ENCODE results near the gene KRTCAP2. TPM values are rescaled to one million over a fixed set of nuclear protein-coding genes. Genes with fewer than 3 reads are reported as not detected.

KRTCAP2 gene
- total and polyA plus RNA-seq, 8 donors: 91.8 to 238 (median 108) TPM

DNA sequence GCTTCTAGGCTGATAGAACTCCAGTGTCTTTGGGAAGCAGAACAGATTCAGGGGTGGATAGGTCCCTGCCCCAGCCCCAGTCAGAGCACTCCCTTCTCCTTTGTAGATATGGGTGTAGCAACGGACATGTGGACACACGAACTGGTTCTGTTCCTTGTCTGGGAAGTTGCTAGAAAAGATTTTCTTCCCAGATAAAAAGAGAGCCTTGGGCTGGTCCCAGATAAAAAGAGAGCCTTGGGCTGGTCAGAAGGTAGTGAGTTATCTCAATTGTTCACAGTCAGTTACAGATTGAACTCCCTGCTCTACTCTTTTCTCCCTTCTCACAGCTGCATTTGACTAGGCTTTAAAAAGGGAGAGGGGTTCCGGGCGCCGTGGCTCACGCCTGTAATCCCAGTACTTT is 52.9 kb downstream of the KRTCAP2 start:
- 32 to 57% methylated on average over 6 of the region's 6 CpGs for WGBS, 2 donors
- Histone ChIP-seq H3K4me1 (no peaks in the 10 kb centered on the region), H3K4me3 (no peak overlapping the region), H3K27me3 (no peaks in the 10 kb centered on the region), H3K9me3 (no peaks in the 10 kb centered on the region), H3K27ac (no peak overlapping the region), H3K36me3 (no peaks in the 10 kb centered on the region)
- TF ChIP-seq, protein P1, sequence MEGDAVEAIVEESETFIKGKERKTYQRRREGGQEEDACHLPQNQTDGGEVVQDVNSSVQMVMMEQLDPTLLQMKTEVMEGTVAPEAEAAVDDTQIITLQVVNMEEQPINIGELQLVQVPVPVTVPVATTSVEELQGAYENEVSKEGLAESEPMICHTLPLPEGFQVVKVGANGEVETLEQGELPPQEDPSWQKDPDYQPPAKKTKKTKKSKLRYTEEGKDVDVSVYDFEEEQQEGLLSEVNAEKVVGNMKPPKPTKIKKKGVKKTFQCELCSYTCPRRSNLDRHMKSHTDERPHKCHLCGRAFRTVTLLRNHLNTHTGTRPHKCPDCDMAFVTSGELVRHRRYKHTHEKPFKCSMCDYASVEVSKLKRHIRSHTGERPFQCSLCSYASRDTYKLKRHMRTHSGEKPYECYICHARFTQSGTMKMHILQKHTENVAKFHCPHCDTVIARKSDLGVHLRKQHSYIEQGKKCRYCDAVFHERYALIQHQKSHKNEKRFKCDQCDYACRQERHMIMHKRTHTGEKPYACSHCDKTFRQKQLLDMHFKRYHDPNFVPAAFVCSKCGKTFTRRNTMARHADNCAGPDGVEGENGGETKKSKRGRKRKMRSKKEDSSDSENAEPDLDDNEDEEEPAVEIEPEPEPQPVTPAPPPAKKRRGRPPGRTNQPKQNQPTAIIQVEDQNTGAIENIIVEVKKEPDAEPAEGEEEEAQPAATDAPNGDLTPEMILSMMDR (IDR thresholded peaks at IDR 0.05): no peak
- no peak for ATAC-seq
- intact Hi-C loops (cut with DNase I): no loop called here
- FAIRE-seq: no peak
- no peak for DNase-seq

Other genes starting within 250 kb of the KRTCAP2 start
- 10 to 100 TPM; 12.4 to 23.3 (median 16.8) TPM for gene PMVK, start 236.6 kb downstream of the KRTCAP2 start, total RNA-seq
- 10 to 100 TPM; 15.9 to 32.4 TPM for gene PMVK, start 236.6 kb downstream of the KRTCAP2 start, polyA plus RNA-seq
- gene PBXIP1, start 217.2 kb downstream of the KRTCAP2 start, total RNA-seq: 10 to 100 TPM; 15.6 to 53.1 (median 24.9) TPM
- 10 to 100 TPM; 29.5 to 45.4 TPM for gene PBXIP1, start 217.2 kb downstream of the KRTCAP2 start, polyA plus RNA-seq
- 10 to 100 TPM in 3 of 6 donors, 1 to 10 TPM in 3; 8.1 to 18.3 (median 9.9) TPM for gene PYGO2, start 211.5 kb downstream of the KRTCAP2 start, total RNA-seq
- 10 to 100 TPM; 13.3 to 19.5 TPM for gene PYGO2, start 211.5 kb downstream of the KRTCAP2 start, polyA plus RNA-seq
- gene SHC1, start 202.6 kb downstream of the KRTCAP2 start, total RNA-seq: 10 to 100 TPM; 32.3 to 53.4 (median 40.7) TPM
- gene SHC1, start 202.6 kb downstream of the KRTCAP2 start, polyA plus RNA-seq: 10 to 100 TPM; 37.4 to 47.6 TPM
- 10 to 100 TPM in 3 of 6 donors, 1 to 10 TPM in 3; 6.7 to 12.0 (median 10.2) TPM for gene CKS1B, start 198.6 kb downstream of the KRTCAP2 start, total RNA-seq
- 10 to 100 TPM in 1 of 2 donors, 1 to 10 TPM in 1; 6.7 to 19.5 TPM for gene CKS1B, start 198.6 kb downstream of the KRTCAP2 start, polyA plus RNA-seq
- gene FLAD1, start 190.0 kb downstream of the KRTCAP2 start, total RNA-seq: 10 to 100 TPM in 4 of 6 donors, 1 to 10 TPM in 2; 8.3 to 14.1 (median 11.9) TPM
- 10 to 100 TPM; 22.6 to 28.6 TPM for gene FLAD1, start 190.0 kb downstream of the KRTCAP2 start, polyA plus RNA-seq
- under 1 TPM in 1 of 6 donors, not detected in 5; 0.29 TPM for gene LENEP, start 179.7 kb downstream of the KRTCAP2 start, total RNA-seq
- gene LENEP, start 179.7 kb downstream of the KRTCAP2 start, polyA plus RNA-seq: not detected
- 10 to 100 TPM; 24.5 to 38.4 (median 37.2) TPM for gene ZBTB7B, start 170.5 kb downstream of the KRTCAP2 start, total RNA-seq
- gene ZBTB7B, start 170.5 kb downstream of the KRTCAP2 start, polyA plus RNA-seq: 10 to 100 TPM; 19.8 to 31.8 TPM
- under 1 TPM; 0.12 to 0.94 (median 0.22) TPM for gene DCST2, start 139.5 kb downstream of the KRTCAP2 start, total RNA-seq
- 1 to 10 TPM; 3.9 to 5.1 TPM for gene DCST2, start 139.5 kb downstream of the KRTCAP2 start, polyA plus RNA-seq
- gene DCST1, start 139.5 kb downstream of the KRTCAP2 start, total RNA-seq: under 1 TPM in 1 of 6 donors, not detected in 5; 0.14 TPM
- not detected for gene DCST1, start 139.5 kb downstream of the KRTCAP2 start, polyA plus RNA-seq
- gene ADAM15, start 122.0 kb downstream of the KRTCAP2 start, total RNA-seq: 10 to 100 TPM; 23.7 to 37.6 (median 33.2) TPM
- gene ADAM15, start 122.0 kb downstream of the KRTCAP2 start, polyA plus RNA-seq: 100 to 1,000 TPM; 114 to 125 TPM
- gene EFNA4, start 109.6 kb downstream of the KRTCAP2 start, total RNA-seq: 1 to 10 TPM; 2.1 to 5.6 (median 3.1) TPM
- gene EFNA4, start 109.6 kb downstream of the KRTCAP2 start, polyA plus RNA-seq: 1 to 10 TPM; 6.0 to 6.2 TPM
- 1 to 10 TPM in 2 of 6 donors, under 1 TPM in 4; 0.52 to 1.2 (median 0.70) TPM for gene EFNA3, start 94.5 kb downstream of the KRTCAP2 start, total RNA-seq
- gene EFNA3, start 94.5 kb downstream of the KRTCAP2 start, polyA plus RNA-seq: under 1 TPM; 0.72 to 0.99 TPM
- gene EFNA1, start 45.4 kb downstream of the KRTCAP2 start, total RNA-seq: 10 to 100 TPM; 19.5 to 45.9 (median 30.4) TPM
- 10 to 100 TPM; 47.9 to 91.7 TPM for gene EFNA1, start 45.4 kb downstream of the KRTCAP2 start, polyA plus RNA-seq
- gene SLC50A1, start 37.5 kb downstream of the KRTCAP2 start, total RNA-seq: 10 to 100 TPM; 18.7 to 33.3 (median 26.2) TPM
- 10 to 100 TPM; 32.8 to 33.0 TPM for gene SLC50A1, start 37.5 kb downstream of the KRTCAP2 start, polyA plus RNA-seq
- gene DPM3, start 32.8 kb downstream of the KRTCAP2 start, total RNA-seq: 10 to 100 TPM; 39.4 to 46.5 (median 42.3) TPM
- gene DPM3, start 32.8 kb downstream of the KRTCAP2 start, polyA plus RNA-seq: 100 to 1,000 TPM; 211 to 227 TPM
- gene TRIM46, start 545 bp upstream of the KRTCAP2 start, total RNA-seq: under 1 TPM; 0.19 to 0.59 (median 0.33) TPM
- 1 to 10 TPM; 1.2 to 4.1 TPM for gene TRIM46, start 545 bp upstream of the KRTCAP2 start, polyA plus RNA-seq
- gene THBS3, start 34.6 kb upstream of the KRTCAP2 start, total RNA-seq: 10 to 100 TPM in 5 of 6 donors, 1 to 10 TPM in 1; 9.9 to 31.1 (median 14.6) TPM
- 10 to 100 TPM; 69.1 to 78.6 TPM for gene THBS3, start 34.6 kb upstream of the KRTCAP2 start, polyA plus RNA-seq
- 10 to 100 TPM; 10.7 to 18.4 (median 15.7) TPM for gene MTX1, start 35.4 kb upstream of the KRTCAP2 start, total RNA-seq
- 10 to 100 TPM; 34.3 to 36.8 TPM for gene MTX1, start 35.4 kb upstream of the KRTCAP2 start, polyA plus RNA-seq
- 10 to 100 TPM in 2 of 6 donors, 1 to 10 TPM in 4; 6.7 to 14.4 (median 8.5) TPM for gene ENTREP3, start 82.2 kb upstream of the KRTCAP2 start, total RNA-seq
- 10 to 100 TPM in 1 of 2 donors, 1 to 10 TPM in 1; 7.9 to 11.1 TPM for gene ENTREP3, start 82.2 kb upstream of the KRTCAP2 start, polyA plus RNA-seq
- gene SCAMP3, start 89.1 kb upstream of the KRTCAP2 start, total RNA-seq: 10 to 100 TPM; 25.1 to 33.4 (median 28.0) TPM
- 10 to 100 TPM; 27.7 to 55.5 TPM for gene SCAMP3, start 89.1 kb upstream of the KRTCAP2 start, polyA plus RNA-seq
- 10 to 100 TPM; 15.7 to 39.6 (median 18.7) TPM for gene CLK2, start 100.2 kb upstream of the KRTCAP2 start, total RNA-seq
- 10 to 100 TPM; 81.1 to 89.4 TPM for gene CLK2, start 100.2 kb upstream of the KRTCAP2 start, polyA plus RNA-seq
- 1 to 10 TPM in 4 of 6 donors, under 1 TPM in 2; 0.66 to 2.6 (median 1.4) TPM for gene HCN3, start 104.2 kb upstream of the KRTCAP2 start, total RNA-seq
- gene HCN3, start 104.2 kb upstream of the KRTCAP2 start, polyA plus RNA-seq: 10 to 100 TPM in 1 of 2 donors, 1 to 10 TPM in 1; 4.8 to 12.0 TPM
- gene PKLR, start 128.1 kb upstream of the KRTCAP2 start, total RNA-seq: under 1 TPM in 1 of 6 donors, not detected in 5; 0.22 TPM
- under 1 TPM in 1 of 2 donors, not detected in 1; 0.19 TPM for gene PKLR, start 128.1 kb upstream of the KRTCAP2 start, polyA plus RNA-seq
- gene FDPS, start 135.6 kb upstream of the KRTCAP2 start, total RNA-seq: 10 to 100 TPM; 48.7 to 78.9 (median 66.2) TPM
- gene FDPS, start 135.6 kb upstream of the KRTCAP2 start, polyA plus RNA-seq: 100 to 1,000 TPM in 1 of 2 donors, 10 to 100 TPM in 1; 75.1 to 151 TPM
- gene RUSC1, start 147.6 kb upstream of the KRTCAP2 start, total RNA-seq: 10 to 100 TPM in 4 of 6 donors, 1 to 10 TPM in 2; 9.2 to 19.2 (median 11.6) TPM
- 10 to 100 TPM; 23.0 to 47.2 TPM for gene RUSC1, start 147.6 kb upstream of the KRTCAP2 start, polyA plus RNA-seq